Measurements from ENCODE around the gene BSND. TPM values are rescaled to one million over a fixed set of nuclear protein-coding genes. Genes with fewer than 3 reads are reported as not detected.
A peak's percentile ranks its signal among the peaks of the same experiment; 100 is the strongest.

BSND gene
- total and polyA plus RNA-seq, 9 of the 15 experiments (the other 6 are each of a cell fraction or from before 2014, with no cell fraction given), result not detected

DNA sequence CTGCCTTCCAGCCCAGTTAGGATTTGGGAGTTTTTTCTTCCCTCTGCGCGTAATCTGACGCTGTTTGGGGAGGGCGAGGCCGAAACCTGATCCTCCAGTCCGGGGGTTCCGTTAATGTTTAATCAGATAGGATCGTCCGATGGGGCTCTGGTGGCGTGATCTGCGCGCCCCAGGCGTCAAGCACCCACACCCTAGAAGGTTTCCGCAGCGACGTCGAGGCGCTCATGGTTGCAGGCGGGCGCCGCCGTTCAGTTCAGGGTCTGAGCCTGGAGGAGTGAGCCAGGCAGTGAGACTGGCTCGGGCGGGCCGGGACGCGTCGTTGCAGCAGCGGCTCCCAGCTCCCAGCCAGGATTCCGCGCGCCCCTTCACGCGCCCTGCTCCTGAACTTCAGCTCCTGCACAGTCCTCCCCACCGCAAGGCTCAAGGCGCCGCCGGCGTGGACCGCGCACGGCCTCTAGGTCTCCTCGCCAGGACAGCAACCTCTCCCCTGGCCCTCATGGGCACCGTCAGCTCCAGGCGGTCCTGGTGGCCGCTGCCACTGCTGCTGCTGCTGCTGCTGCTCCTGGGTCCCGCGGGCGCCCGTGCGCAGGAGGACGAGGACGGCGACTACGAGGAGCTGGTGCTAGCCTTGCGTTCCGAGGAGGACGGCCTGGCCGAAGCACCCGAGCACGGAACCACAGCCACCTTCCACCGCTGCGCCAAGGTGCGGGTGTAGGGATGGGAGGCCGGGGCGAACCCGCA lies 40.8 kb downstream of the BSND start, which contains the start of gene PCSK9 (continued):
- TF ChIP-seq, protein P1, sequence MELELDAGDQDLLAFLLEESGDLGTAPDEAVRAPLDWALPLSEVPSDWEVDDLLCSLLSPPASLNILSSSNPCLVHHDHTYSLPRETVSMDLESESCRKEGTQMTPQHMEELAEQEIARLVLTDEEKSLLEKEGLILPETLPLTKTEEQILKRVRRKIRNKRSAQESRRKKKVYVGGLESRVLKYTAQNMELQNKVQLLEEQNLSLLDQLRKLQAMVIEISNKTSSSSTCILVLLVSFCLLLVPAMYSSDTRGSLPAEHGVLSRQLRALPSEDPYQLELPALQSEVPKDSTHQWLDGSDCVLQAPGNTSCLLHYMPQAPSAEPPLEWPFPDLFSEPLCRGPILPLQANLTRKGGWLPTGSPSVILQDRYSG (tag; conservative IDR thresholded peaks at IDR 0.05; ENCODE audit: low read depth), result no peak
- no peak for TF ChIP-seq ZNF57 (CRISPR knock-in tag; IDR thresholded peaks at IDR 0.05)
- TF ChIP-seq GATAD2B (IDR thresholded peaks at IDR 0.05; ENCODE audit: borderline replicate concordance), result no peak
- no peak for TF ChIP-seq PHB (CRISPR knock-in tag; IDR thresholded peaks at IDR 0.05)
- TF ChIP-seq KDM4B (IDR thresholded peaks at IDR 0.05; ENCODE audit: borderline replicate concordance in 2 of 2, low read depth in 1 of 2), result no peak
- no peak for TF ChIP-seq TSC22D4 (tag; IDR thresholded peaks at IDR 0.05)
- TF ChIP-seq, protein P2, sequence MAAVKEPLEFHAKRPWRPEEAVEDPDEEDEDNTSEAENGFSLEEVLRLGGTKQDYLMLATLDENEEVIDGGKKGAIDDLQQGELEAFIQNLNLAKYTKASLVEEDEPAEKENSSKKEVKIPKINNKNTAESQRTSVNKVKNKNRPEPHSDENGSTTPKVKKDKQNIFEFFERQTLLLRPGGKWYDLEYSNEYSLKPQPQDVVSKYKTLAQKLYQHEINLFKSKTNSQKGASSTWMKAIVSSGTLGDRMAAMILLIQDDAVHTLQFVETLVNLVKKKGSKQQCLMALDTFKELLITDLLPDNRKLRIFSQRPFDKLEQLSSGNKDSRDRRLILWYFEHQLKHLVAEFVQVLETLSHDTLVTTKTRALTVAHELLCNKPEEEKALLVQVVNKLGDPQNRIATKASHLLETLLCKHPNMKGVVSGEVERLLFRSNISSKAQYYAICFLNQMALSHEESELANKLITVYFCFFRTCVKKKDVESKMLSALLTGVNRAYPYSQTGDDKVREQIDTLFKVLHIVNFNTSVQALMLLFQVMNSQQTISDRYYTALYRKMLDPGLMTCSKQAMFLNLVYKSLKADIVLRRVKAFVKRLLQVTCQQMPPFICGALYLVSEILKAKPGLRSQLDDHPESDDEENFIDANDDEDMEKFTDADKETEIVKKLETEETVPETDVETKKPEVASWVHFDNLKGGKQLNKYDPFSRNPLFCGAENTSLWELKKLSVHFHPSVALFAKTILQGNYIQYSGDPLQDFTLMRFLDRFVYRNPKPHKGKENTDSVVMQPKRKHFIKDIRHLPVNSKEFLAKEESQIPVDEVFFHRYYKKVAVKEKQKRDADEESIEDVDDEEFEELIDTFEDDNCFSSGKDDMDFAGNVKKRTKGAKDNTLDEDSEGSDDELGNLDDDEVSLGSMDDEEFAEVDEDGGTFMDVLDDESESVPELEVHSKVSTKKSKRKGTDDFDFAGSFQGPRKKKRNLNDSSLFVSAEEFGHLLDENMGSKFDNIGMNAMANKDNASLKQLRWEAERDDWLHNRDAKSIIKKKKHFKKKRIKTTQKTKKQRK (IDR thresholded peaks at IDR 0.05; ENCODE audit: borderline replicate concordance, low read depth, low read length), result no peak
- TF ChIP-seq TAF9B (IDR thresholded peaks at IDR 0.05; ENCODE audit: partially characterized antibody), result no peak
- no peak for TF ChIP-seq HDGF (IDR thresholded peaks at IDR 0.05)
- TF ChIP-seq CSDE1 (IDR thresholded peaks at IDR 0.05), result no peak
- TF ChIP-seq, protein P3, sequence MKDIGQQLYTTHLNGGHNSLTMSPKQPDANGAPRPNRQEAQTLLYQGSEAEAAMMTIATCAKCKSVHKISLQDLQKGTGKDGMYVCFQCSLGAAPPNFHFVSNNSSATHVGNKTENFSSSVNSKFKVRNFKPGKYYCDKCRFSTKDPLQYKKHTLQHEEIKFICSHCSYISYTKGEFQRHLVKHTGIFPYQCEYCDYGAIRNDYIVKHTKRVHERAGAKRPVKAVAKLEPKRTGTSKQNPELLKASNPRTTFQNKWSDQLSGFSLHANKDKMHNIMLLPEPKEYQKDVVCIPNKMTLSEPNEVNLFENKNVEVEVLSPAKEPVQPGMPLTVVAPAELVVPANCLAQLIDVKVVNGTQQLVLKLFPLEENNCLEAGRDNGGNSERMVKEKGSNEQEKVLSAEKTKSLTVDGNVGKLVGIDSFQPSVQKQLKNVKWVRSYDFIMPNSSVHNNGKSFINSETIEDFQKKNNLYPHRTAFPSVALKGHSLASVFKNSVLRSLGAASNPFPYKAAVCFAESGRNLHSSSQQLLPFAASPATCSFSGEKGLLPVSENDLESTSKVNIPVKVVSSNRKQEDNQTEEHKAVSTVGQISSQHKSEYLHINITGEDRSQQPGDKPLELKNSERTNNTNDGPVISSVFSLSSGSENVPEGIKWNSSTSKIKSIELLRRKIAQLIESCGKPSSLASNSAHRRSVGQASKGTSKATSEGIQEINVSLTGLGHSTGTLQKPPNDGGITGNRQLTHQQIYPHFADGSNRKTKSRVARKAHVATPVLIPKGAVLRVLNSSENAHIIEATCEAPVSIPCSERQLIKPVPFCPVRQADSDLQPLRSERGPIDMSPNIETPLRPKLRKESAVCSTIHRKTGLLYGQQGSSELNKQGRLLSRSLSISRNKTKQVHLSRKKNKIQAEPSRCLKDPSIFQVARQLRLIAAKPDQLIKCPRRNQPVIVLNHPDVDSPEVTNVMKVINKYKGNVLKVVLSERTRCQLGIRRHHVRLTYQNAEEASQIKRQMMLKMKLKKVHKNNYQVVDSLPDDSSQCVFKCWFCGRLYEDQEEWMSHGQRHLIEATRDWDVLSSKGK (CRISPR knock-in tag; IDR thresholded peaks at IDR 0.05), result no peak
- TF ChIP-seq, protein P4, sequence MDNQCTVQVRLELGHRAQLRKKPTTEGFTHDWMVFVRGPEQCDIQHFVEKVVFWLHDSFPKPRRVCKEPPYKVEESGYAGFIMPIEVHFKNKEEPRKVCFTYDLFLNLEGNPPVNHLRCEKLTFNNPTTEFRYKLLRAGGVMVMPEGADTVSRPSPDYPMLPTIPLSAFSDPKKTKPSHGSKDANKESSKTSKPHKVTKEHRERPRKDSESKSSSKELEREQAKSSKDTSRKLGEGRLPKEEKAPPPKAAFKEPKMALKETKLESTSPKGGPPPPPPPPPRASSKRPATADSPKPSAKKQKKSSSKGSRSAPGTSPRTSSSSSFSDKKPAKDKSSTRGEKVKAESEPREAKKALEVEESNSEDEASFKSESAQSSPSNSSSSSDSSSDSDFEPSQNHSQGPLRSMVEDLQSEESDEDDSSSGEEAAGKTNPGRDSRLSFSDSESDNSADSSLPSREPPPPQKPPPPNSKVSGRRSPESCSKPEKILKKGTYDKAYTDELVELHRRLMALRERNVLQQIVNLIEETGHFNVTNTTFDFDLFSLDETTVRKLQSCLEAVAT (IDR thresholded peaks at IDR 0.05), result no peak
- TF ChIP-seq TBP (optimal IDR thresholded peaks at IDR 0.05; ENCODE audit: low read depth, low read length), result peak; percentile 78
- TF ChIP-seq PHB2 (IDR thresholded peaks at IDR 0.05; ENCODE audit: low read depth), result no peak
- TF ChIP-seq SMC3 (conservative IDR thresholded peaks at IDR 0.05; ENCODE audit: insufficient read depth, low read depth, low read length), result no peak
- TF ChIP-seq CXXC5 (CRISPR knock-in tag; IDR thresholded peaks at IDR 0.05), result peak; percentile 91
- no peak for TF ChIP-seq NCOA4 (IDR thresholded peaks at IDR 0.05; ENCODE audit: partially characterized antibody)
- no peak for TF ChIP-seq PHTF2 (CRISPR knock-in tag; IDR thresholded peaks at IDR 0.05)
- no peak for TF ChIP-seq ZNF197 (CRISPR knock-in tag; IDR thresholded peaks at IDR 0.05; ENCODE audit: low read depth)
- no peak; the same call in 1 of the 2 replicates for TF ChIP-seq ZBTB1 (CRISPR knock-in tag; IDR thresholded peaks at IDR 0.05; ENCODE audit: borderline replicate concordance, low read depth)
